ENCODE data around the gene HOXC10. TPM values are rescaled to one million over a fixed set of nuclear protein-coding genes. Genes with fewer than 3 reads are reported as not detected.

The HOXC10 gene
- total and polyA plus RNA-seq, 10 of the 15 experiments (the other 5 are each of a cell fraction or from before 2014, with no cell fraction given), result 0.59 TPM; not detected in 9

DNA sequence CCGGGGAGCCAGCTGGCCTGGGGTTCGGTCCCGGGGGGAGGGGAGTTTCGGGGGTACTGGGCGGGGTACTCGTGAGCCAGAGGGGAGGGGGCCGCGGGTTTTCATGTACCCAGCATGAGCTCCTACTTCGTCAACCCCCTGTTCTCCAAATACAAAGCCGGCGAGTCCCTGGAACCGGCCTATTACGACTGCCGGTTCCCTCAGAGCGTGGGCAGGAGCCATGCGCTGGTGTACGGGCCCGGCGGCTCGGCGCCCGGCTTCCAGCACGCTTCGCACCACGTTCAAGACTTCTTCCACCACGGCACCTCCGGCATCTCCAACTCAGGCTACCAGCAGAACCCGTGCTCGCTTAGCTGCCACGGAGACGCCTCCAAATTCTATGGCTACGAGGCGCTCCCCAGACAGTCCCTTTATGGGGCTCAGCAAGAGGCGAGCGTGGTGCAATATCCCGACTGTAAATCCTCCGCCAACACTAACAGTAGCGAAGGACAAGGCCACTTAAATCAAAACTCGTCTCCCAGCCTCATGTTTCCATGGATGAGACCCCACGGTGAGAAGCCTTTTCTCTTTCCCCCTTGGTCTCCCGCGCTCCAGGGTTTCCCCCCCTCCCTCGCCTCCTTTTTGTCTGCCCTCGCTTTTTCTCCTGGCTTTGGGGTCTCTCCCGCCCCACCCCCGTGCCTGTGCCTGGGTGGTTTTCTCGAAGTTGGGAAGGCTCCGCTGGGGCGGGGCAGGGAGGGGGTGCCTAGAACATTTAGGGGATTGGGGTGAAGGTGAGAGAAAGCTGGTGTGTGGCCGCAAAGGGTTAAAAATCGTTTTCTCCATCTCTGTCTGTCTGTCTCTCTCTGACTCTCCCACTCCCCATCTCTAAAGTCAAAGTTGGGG lies 24.5 kb downstream of the HOXC10 start:
- in situ Hi-C loops (cut with MboI) (no loop called here), intact Hi-C loops (cut with micrococcal nuclease; ENCODE audit: unreplicated experiment) (loop anchor here (10.0 kb wide), 1 partner anchor 365 kb away; no protein-coding TSS in a partner anchor)
- Histone ChIP-seq H4K20me1 (ENCODE audit: control insufficient read depth, insufficient read depth) (no peaks in the 10 kb centered on the region), H3K4me2 (ENCODE audit: control insufficient read depth, insufficient read depth) (no peak overlapping the region), H3K9me3 (replicated peaks; ENCODE audit: control insufficient read depth, insufficient read depth, low read length) (no peaks in the 10 kb centered on the region), H3K27ac (ENCODE audit: control insufficient read depth, insufficient read depth) (no peak overlapping the region), H3K4me1 (ENCODE audit: control insufficient read depth, insufficient read depth, low read length) (peaks cover 6% of the 10 kb centered on the region), H2AFZ (ENCODE audit: control insufficient read depth, low read depth, low read length) (peak overlapping the region; percentile 18; the same call in 1 of the 2 replicates), H3K36me3 (ENCODE audit: control insufficient read depth in 2 of 2, insufficient read depth in 2 of 2, low read length in 1 of 2) (no peaks in the 10 kb centered on the region), H3K27me3 (replicated peaks in 1 of 2; ENCODE audit: control insufficient read depth in 2 of 2, insufficient read depth in 2 of 2, low read length in 1 of 2) (peaks cover 36 to 40% of the 10 kb centered on the region in 2 experiments), H3K79me2 (ENCODE audit: control insufficient read depth, insufficient read depth, low read length) (no peaks in the 10 kb centered on the region), H3K4me3 (no peak overlapping the region), H3K9ac (ENCODE audit: control insufficient read depth, insufficient read depth, low read length) (no peak overlapping the region)
- WGBS (ENCODE audit: insufficient coverage, insufficient replicate concordance, low lambda C conversion rate, missing lambda C conversion rate), result 10% methylated on average over 33 of the region's 51 CpGs
- SMC1A ChIA-PET (ENCODE audit: uncharacterized antibody, unreplicated experiment), result interaction anchor here (0.6 to 1.9 kb wide), 9 partner anchors 9 to 193 kb away, joined by 3 to 10 read pairs (median 3); partner anchors contain the start of genes HOXC5 and HOXC9
- POLR2A ChIA-PET, result interaction anchor here (0.6 kb wide), 1 partner anchor 158 kb away, joined by 3 read pairs; no protein-coding TSS in a partner anchor
- no peak for DNase-seq (ENCODE audit: low read depth, low spot score)
- TF ChIP-seq BMI1 (IDR thresholded peaks at IDR 0.05; ENCODE audit: borderline replicate concordance), result 0 out of 2 replicates have a peak, but pooled peaks have one; percentile 31
- peak; percentile 99; the same call in 1 of the 2 replicates for TF ChIP-seq EZH2 (IDR thresholded peaks at IDR 0.05; ENCODE audit: borderline replicate concordance, control insufficient read depth, low read depth, low read length)
- no peak for TF ChIP-seq ZZZ3 (IDR thresholded peaks at IDR 0.05; ENCODE audit: control insufficient read depth, insufficient read length, low read depth)
- 0 out of 4 replicates have a peak, but pooled peaks of 1 of the 2 experiments have one; percentile 7 for TF ChIP-seq BHLHE40 (IDR thresholded peaks at IDR 0.05; ENCODE audit: borderline replicate concordance in 1 of 2, low read depth in 2 of 2, low read length in 1 of 2)
- no peak for TF ChIP-seq PAX5 (IDR thresholded peaks at IDR 0.05; ENCODE audit: borderline replicate concordance, low read depth, low read length)
- peak; percentile 56 for TF ChIP-seq SUZ12 (IDR thresholded peaks at IDR 0.05; ENCODE audit: unreplicated experiment)
- RAD21 ChIA-PET (ENCODE audit: unreplicated experiment), result interaction anchor here (0.6 to 4.0 kb wide), 13 partner anchors 8 to 198 kb away, joined by 3 to 38 read pairs (median 5); partner anchors contain the start of genes HOXC10, HOXC4 and SMUG1
- CTCF ChIA-PET, result interaction anchor here (0.6 to 6.1 kb wide), 15 partner anchors 7 to 262 kb away, joined by 3 to 74 read pairs (median 5); partner anchors contain the start of gene HOXC5
- FAIRE-seq, result no peak
- BruUV-seq (replicated peaks), result no TSS peak
- ATAC-seq, result no peak
